ENCODE measurements around the gene COL15A1.
"Not testable (repeated sequence)": the region's sequence is repeated elsewhere in the genome, so short reads cannot be mapped to it uniquely, and the experiment has no call there.

COL15A1 gene

GRCh38 chr9:98994172-98995058, 50.7 kb downstream of the COL15A1 start:
- DNase-seq (ENCODE audit: low read depth) = no peak

DNA sequence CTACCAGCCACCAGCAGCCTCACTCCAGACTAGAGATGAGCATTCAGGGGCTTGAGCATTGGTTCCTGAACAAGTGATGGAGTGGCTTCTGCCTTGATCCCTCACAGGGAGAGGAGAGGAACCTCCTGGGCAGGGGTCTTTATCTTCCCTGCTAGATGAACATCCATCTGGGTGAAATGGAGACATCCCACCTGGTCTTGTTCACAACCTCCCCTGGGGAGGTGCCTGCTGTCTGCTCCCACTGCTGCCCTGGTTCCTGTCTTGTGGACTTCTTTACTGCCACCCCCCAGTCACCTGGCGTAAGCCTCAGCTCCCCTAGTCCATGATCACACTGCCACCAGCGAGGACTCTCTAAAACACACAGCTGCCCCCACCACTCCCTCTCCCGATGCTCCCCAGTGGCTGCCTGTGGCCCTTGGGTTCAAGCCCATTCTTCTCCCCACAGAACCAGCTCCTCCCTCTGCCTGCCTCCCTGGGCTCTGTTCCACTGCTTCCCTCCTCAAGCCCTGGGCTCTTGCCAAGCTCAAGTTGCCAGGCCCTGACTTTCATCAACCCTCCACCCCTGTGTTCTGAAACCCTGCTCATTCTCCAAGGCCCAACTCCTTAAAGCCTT, 51.5 kb downstream of the COL15A1 start:
- DNase-seq (ENCODE audit: low read depth) = no peak

DNA sequence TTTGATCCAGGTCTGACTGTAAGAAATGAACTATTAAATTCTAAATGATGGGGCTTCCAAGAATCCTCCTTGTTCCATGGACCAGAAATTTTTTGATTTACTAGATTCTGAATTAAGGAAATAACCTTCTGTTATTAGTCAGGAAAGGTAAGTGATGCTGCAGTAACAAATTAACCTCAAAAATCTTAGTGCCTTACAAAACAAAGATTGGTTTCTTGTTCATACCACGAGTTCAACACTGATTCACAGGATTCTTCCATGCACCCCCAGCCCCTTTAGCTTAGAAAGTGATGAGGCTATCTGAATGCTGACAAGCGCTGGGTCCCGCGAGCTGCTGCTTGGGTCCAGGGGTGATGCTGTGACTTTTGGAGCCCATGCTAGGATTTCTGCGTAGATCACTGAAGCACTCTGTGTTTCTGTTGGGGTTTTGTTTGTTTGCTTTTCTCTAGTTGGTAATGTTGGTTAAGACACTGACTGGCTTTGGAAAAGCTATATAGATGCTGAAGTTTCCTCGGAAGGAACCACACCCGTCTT, 52.3 kb downstream of the COL15A1 start:
- no peak for DNase-seq (ENCODE audit: low read depth)

- no peak for DNase-seq (ENCODE audit: low read depth)
Observed at GRCh38 chr9:98997604-98998003, 53.9 kb downstream of the COL15A1 start.

GRCh38 chr9:98998441-98999151, 54.9 kb downstream of the COL15A1 start:
- peak; percentile 38 for DNase-seq (ENCODE audit: low read depth)

GRCh38 chr9:98999152-98999525, 55.4 kb downstream of the COL15A1 start:
- no peak for DNase-seq (ENCODE audit: low read depth)

GRCh38 chr9:99000476-99001395, 57.0 kb downstream of the COL15A1 start:
- DNase-seq (ENCODE audit: low read depth) = peak; percentile 37

GRCh38 chr9:99001892-99002291, 58.2 kb downstream of the COL15A1 start:
- no peak for DNase-seq (ENCODE audit: low read depth)

- no peak for DNase-seq (ENCODE audit: low read depth)
Observed at GRCh38 chr9:99002706-99003105, 59.0 kb downstream of the COL15A1 start.

DNA sequence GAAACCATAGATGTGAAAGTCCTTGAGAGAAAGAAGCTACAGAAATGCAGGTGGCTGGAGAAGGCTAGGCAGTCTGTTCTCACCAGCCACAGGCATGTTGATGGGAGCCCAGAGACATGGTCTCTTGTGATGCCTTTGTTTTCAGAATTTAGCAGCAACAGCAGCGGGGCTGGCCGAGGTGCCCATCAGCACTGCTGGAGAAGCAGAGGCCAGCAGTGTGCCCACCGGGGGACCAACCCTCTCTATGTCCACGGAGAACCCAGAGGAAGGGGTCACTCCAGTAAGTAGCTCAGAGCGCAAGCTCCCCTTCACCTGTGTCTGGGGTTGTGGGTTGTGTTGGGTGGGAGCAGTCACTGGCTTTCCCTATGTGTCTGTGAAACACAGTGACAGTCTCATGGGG, 59.6 kb downstream of the COL15A1 start:
- DNase-seq (ENCODE audit: low read depth) = no peak

- DNase-seq (ENCODE audit: low read depth) = no peak
Observed at GRCh38 chr9:99004115-99004514, 60.4 kb downstream of the COL15A1 start.

- no peak for DNase-seq (ENCODE audit: low read depth)
Observed at GRCh38 chr9:99004717-99005460, 61.2 kb downstream of the COL15A1 start.

DNA sequence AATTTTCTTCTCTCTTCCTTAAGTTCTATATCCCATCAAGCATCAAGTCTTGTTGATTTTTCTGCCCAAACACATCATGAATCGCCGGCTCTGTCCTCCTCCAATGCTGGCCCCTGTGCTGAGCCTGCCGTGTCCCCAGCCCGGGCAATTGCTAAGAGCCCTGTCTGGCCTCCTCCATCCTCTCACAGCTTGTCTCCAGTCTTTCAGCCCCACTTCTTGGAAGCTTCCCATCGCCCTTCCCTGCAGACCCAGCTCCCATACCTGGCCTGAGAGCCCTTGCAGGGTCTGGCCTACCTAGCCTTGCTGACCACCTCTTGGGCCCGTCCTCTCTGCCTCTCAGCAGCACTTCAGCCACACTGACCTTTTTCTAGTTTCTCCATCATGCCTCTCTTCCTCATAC, 61.9 kb downstream of the COL15A1 start:
- no peak for DNase-seq (ENCODE audit: low read depth)

DNA sequence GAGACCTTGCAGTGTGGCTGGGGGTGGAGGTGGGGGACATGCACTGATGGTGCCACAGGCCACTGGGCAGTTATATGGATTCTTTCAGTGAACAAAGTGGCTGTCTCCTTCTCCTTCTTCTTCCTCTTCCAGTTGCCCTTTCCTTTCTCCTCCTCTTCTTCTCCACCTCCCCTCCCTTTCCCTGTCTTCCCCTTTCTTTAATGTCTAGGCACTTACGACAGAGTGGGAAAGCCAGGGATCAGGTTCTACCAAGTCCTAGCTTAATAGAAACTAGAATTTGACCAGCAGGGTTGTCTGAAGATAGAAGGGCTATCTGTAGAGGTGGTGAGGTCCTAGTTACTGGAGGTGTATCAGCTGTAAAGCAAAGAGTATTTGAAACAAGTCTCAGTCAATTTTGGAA, 62.8 kb downstream of the COL15A1 start:
- DNase-seq (ENCODE audit: low read depth) = no peak

DNA sequence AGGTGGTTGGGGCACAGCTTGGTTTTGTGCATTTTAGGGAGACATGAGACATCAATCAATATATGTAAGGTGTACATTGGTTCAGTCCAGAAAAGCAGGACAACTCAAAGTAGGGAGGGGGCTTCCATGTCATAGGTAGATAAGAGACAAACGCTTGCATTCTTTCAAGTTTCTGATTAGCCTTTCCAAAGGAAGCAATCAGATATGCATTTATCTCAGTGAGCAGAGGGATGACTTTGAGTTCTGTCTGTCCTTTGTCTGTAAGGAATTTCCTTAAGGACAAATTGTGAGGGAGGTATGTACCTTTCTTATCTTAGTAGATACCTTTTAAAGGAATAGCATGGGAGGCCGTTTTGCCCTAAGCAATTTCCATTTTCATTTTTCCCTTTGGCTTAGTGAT, 63.3 kb downstream of the COL15A1 start:
- no peak for DNase-seq (ENCODE audit: low read depth)

DNA sequence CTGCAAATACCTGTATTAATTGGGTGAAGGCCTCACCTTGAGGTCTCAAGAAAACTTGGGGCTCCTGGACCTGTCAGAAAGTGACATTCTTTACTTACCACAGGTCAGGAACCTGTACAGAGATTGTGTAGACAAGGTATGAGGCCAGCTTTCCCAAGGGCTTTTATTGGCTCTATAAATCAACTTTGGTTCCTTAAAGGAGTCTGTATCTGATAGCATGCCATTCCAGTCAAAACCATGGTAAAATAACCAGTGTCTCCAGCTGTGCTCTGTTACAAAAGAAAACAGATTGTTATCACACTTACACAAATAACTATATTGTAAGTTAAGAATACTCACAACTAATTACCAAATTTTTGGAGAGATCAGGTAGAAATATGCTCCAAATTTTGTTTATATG, 64.5 kb downstream of the COL15A1 start:
- DNase-seq (ENCODE audit: low read depth) = no peak

DNA sequence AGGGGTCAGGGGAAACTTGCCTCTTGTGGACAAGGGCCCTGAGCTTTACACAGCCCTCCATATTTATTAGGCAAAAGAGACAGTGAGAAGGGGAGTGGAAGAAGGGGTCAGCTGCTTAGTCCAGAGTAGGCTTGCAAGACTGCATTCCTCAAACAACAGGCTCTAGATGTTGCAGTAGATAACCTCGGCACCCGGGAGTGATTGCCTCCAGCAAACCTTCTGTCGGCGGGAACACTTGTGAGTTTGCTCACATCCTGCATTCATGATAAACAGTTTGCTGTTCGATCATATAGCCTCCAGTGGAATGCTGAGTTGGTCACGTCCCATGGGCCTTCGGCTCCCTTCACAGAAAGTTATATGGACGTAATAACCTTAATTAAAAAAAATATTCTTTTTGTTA, 66.7 kb downstream of the COL15A1 start:
- not testable (repeated sequence) for DNase-seq (ENCODE audit: low read depth)

- DNase-seq (ENCODE audit: low read depth) = no peak
Observed at GRCh38 chr9:99011161-99011709, 67.5 kb downstream of the COL15A1 start.

DNA sequence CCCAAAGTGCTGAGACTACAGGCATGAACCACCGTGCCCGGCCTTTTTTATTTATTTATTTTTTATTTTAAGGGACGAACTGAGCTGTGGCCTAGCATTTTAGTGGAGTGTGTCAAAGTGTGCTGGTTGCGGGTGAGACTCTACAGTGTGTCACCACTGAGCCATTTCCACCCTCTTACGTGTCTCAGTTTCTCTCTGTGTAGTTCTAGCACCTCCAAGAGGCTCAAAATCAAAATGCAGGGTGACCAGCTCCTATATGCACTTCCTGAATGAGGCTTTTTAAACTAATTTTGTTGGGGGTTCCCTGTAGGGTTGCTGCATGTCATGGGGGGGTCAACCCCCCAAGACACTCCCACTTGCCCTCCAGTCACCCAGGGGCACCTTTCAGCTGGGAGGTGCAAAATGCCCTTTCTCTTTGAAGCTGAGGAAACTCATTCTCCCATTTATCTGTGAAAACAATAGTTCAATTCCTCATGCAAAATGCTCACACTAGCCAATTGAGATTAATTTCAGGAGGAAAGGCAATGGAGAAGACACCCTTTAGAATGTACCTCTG, 69.3 kb downstream of the COL15A1 start:
- DNase-seq (ENCODE audit: low read depth) = no peak

DNA sequence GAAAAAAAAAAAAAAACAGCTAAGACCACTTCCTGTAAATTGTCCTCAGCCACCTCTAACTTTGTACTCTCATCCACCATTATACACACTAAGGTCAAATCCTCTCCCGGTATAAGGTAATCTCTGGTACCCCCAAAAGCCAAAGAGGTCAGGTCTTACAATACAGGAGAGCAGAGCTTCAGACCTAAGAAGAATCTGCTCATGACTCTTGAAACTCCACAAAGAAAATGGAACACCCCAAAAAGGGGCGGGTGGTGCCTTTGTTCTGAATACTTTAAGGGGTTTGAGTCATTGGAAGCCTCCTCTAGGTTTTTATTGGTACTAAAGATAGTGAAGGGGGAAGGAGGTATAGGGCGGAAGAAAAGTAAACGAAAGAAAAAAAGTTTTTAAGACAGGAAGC, 69.8 kb downstream of the COL15A1 start:
- no peak for DNase-seq (ENCODE audit: low read depth)

Measured in activated T-cell treated with anti-CD3 and anti-CD28 coated beads for 24 hours (primary cell).